ENCODE results near the gene HOXD10.

HOXD10 gene

DNA sequence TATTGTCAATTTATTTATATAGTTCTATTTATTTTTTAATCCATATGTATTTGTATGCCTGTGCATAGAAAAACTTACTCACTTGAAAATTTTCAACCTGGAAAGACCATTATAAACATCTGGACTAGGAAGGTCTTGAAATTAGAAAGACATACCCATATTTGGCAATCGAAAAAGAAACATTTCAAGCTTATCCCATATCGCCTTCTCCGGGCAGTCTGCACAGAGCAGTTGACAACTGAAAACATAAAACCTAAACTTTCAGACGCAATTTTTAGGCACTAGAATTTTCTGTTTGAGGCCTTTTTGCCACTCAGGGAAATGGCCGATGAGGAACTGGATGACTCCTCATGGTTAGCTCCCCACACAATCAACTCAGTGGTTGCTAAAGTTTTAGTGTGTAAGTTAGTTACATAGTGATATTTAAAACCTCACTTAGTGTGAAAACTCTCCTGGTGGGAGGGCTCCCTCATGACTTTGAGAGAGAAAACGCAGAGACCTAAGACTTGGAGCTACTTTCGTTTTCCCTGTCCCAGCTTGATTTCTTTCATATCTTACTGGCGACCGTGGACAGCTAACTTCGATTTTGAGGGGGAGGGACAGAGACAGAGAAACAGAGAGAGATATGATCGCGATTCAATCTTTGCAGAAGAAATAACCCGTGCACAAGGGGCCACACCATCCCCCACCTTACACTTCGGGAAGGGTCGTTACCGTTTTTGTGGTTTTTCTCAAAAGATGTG, 20.2 kb upstream of the HOXD10 start:
- DNase-seq = peak in 2 of 4 experiments; percentile 13 to 25

GRCh38 chr2:176096986-176097819, 19.4 kb upstream of the HOXD10 start:
- peak; percentile 64 to 82 (median 74) for DNase-seq

DNA sequence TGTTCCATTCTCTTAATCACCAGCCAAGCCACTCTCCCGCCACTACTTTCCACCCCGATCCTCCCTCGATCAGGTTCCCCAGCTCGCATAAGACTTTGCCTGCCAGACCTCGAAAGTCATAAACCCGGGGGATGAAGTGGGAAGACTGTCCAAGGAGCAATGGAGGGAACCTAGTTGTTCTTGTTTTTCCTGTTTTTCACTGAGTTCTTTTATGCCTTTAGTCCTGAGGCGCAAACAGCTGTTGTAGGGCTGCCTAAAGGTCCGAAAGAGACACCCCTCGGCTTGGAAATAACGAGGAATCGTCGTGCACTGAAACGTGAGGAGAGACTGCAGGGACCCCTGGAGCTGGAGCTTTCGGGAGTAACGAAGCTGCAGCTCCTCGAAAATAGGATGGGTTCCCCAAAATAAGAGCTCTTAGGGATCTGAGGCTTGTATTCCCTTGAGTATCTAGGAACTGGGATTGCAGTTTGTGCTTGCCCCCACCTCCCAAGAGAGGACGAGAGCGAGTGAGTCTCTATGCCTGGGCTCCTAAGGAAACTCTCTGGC, 18.7 kb upstream of the HOXD10 start:
- DNase-seq = no peak

GRCh38 chr2:176098366-176099158, 18.0 kb upstream of the HOXD10 start:
- DNase-seq = no peak

- DNase-seq = no peak
Measured at GRCh38 chr2:176099159-176099727, 17.3 kb upstream of the HOXD10 start.

DNA sequence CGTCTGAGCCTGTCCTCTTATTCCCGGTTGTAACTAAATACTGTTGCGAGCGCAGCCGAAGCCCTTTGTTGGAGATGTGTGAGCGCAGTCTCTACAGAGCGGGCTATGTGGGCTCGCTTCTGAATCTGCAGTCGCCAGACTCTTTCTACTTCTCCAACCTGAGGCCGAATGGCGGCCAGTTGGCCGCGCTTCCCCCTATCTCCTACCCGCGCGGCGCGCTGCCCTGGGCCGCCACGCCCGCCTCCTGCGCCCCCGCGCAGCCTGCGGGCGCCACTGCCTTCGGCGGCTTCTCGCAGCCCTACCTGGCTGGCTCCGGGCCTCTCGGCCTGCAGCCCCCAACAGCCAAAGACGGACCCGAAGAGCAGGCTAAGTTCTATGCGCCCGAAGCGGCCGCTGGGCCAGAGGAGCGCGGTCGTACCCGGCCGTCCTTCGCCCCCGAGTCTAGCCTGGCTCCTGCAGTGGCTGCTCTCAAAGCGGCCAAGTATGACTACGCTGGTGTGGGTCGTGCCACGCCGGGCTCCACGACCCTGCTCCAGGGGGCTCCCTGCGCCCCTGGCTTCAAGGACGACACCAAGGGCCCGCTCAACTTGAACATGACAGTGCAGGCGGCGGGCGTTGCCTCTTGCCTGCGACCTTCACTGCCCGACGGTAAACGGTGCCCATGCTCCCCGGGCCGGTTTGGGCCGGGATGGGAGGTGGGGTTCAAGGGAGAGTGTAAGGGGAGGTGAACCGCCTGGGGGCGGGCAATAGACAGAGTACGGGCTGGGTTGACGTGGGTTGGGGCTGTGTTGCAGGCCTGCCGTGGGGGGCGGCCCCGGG, 16.6 kb upstream of the HOXD10 start, which contains the start of gene HOXD12:
Gene HOXD12, plus strand, starts transcription at position 68 of the 819 bp plus-strand sequence. Its CDS starts 7 bp downstream, at position 75.
- no peak for DNase-seq

- DNase-seq = no peak
Measured at GRCh38 chr2:176100547-176101140, 15.9 kb upstream of the HOXD10 start.

DNA sequence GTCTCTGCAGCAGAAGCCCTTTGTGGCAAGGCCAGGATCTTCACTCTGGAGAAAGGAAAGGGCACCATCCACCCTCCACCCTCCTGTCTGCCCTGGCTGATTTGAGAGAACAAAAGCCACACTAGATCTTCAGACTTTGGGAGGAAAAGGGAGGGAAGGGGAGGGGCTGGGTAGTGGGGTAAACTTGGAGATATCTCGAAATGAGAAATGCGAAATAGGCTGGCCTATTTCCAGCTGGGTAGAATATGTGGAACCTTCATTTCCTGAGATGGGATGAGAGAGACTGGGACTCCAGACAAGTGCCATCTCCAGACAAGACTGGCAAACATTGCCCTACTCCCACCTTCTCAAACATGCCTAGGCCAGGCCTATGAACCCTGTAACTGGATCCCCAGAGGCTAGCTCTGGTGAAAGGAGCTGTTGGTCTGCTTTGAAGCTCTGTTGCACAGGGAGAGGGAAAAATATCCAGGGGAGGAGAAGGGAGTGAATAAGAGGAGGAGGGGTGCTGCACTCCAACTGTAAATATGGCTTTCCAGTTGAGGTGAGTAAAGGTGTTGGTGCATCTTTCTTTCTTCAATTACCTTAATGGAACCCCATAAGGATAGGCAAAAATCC, 15.3 kb upstream of the HOXD10 start:
- no peak for DNase-seq

DNA sequence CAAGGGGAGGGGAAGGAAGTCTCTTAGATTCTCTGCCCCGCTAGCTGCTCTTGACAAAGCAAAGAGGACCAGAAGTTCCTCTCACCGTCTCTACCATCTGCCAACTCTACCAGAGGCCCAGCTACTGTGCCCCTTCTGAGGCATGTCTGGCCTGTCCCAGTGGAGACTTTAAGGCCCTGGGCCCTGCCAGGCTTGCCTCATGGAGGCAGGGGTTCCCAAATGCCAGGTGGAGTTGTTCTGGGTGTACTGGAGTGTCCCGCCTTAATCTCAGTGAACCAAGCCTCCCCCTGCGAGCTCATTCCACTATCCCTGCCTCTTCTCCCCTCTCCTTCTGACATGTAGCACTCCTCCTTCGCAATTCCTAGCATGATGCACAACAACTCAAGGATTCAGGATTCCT, 14.7 kb upstream of the HOXD10 start:
- no peak for DNase-seq

DNA sequence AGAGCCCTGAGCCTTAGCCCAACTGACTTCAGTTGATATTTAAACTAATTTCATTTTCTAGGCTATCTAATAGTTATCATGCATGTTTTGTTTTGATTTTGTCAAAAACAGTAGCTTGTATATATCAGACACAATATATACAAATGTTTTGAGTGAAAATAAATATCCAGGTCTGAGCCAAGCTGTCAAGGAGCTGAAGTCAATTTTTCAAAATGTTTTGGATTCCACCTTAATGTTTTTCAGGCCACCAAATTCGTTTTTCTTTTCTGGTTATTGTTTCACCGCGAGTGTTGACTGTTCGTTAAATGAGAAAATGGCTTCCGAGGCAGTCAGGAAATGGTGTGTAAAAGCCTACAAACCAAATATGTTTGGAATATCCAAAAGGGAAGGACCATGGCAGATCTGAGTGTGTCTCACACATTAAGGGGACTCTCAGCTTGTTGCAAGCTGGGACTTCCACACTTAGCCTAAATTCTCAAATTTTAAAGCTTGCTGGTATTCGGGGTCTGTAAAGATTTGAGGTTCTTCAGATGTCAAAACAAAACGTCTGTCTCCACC, 14.2 kb upstream of the HOXD10 start:
- no peak for DNase-seq

DNA sequence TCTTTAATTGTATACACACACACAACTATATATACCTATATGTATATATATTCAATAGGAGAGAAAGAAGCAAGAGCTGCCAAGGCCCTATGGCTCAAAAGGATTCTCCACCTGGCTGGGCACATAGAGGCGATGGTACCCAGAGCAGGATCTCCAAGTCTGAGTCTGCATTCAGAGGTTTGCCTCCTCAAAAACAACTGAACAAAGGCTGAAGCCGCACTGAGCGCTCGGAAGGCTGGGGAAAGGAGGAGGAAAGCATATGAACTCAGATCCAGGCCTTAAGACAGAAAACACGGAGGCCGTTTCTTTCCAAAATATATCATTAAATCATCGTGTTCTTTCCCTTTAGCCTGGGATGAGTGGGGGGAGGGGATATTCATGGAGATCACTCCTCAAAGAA, 13.4 kb upstream of the HOXD10 start:
- DNase-seq = no peak

DNA sequence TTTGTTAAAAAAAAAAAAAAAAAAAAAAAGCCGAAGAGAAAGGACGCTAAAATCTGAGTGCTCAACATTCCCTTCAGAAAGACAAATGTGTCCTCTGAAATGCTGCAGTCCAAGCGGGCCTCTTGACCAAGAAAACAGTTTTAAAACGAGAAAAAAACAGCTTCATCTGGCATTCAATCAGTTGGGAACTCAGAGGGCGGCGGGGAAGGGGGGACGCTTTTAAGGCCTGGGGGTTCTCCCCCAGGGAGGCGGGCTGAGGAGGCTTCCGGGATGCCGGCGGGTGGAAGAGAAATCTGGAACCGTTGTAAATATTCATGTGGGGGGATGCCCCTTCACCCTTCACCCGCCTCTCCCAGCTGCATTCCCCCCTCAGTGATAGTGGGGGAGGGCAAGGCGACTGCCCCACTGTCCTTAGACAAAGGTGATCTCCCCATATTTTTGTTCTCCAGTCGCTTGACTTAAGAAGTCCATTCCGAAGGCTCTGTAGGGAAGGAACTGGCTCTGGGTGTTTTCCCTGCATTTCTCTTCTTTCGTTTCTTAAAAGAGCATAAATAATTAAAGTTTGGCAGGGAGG, 12.7 kb upstream of the HOXD10 start:
- no peak for DNase-seq

DNA sequence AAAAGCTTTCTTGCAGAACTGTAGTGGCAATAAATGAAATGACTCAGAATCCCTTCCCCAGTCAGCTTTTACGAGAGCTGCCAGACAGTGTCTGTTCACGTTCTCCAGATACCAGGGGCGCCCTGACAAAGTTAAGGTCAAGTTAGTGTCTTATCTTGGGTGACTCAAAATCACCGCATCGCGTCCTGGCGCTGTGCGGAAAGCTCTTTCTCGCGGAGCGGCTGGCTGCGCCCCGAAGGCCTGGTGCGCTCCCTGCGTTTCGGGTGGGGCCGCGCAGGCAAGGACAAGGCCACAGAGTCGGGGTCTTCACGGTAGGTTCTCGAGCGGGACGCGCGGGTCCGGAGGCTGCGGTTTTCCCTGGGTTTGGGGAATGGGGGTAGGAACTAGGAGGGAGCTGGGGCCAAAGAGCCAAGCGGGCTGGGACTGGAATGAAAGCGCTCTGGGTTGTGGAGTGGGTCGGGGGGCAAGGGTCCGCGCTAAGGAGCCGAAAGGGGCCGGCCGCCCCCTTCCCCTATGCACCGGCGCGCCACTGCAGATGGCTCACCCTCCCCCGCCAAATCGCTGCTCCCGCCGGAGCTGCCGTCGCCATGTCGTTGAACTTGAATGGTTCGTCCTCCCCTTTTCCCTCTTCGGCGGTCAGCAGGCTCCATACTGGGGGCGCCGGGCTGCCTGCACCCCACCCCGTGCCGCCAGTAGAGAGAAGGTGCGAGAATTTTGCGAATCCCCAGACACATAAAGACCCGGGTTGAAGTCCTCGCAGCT, 12.1 kb upstream of the HOXD10 start:
- peak in 1 of 4 experiments; percentile 9 for DNase-seq

- no peak for DNase-seq
Measured at GRCh38 chr2:176105078-176105729, 11.4 kb upstream of the HOXD10 start.

DNA sequence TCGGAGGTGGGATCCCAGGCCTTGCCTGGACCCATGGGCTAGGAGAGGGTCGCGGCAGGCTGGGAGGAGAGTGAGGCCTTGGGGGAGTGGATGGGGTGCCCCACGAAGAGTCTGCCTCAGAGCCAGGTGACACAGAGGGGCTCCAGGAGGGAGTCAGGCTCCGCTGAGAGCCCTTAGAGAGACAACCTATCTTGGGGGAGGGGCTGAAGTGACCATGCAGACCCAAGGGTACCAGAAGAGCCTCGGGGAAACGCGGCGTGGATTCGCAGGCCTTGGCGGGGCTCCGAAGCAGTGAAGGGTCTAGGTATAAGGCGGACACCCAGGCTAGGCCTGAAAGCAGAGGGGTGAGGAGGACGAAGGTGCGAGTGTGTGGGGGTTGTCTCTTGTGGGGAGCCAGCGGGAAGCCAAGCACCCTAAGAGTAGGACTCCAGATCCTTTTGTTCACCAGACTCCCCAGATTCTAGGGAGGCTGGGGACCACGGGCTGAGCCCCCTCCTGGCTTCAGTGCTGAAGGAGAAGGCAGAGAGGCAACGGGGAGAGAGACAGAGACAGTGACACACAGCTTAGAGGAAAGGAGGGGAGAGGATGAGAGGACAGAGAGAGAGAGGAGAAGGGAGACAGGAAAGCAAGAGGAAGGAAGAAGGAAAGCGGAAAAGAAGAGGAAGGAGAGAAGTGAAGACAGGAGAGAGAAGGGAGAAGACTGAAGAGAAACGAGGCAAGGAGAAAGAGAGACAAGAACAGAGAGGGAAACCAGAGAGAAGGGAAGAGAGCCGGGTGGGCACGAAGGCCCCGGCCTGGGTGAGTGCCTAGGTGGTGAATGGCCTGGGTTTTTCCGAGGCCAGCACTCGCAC, 10.6 kb upstream of the HOXD10 start:
- DNase-seq = no peak

GRCh38 chr2:176106581-176107539, 9.7 kb upstream of the HOXD10 start, which contains the start of gene HOXD11:
TSS of gene HOXD11 (plus strand) at chr2:176107280. CDS start at chr2:176107356, 76 bp downstream.
- peak in 1 of 4 experiments; percentile 22 for DNase-seq

All from suppressor macrophage (primary cell).